GM19025 (cell line): ENCODE data around the gene MSRB3.
"Not testable (repeated sequence)": the region's sequence is repeated elsewhere in the genome, so short reads cannot be mapped to it uniquely, and the experiment has no call there.

Experiments
- ATAC-seq: cut with Tn5 transposase; IDR thresholded peaks from one replicate; pipeline ENCODE4 v1.9.1; 2021; ENCODE audit warnings: mild to moderate bottlenecking, low read depth, moderate library complexity; ENCODE audit not compliant: unreplicated experiment

Gene MSRB3

GRCh38 chr12:65444996-65445395, 166.5 kb downstream of the MSRB3 start:
- ATAC-seq: no peak

GRCh38 chr12:65446901-65447300, 168.4 kb downstream of the MSRB3 start:
- no peak for ATAC-seq

GRCh38 chr12:65449400-65449799, 170.9 kb downstream of the MSRB3 start:
- no peak for ATAC-seq

- ATAC-seq: no peak
These were observed 172.1 kb downstream of the MSRB3 start for GRCh38 chr12:65450625-65451024.

- no peak for ATAC-seq
These were observed 175.8 kb downstream of the MSRB3 start for GRCh38 chr12:65454115-65454787.

GRCh38 chr12:65457341-65457740, 178.9 kb downstream of the MSRB3 start:
- ATAC-seq: not testable (repeated sequence)

- no peak for ATAC-seq
These were observed 180.2 kb downstream of the MSRB3 start for GRCh38 chr12:65458718-65459117.

- no peak for ATAC-seq
These were observed 181.1 kb downstream of the MSRB3 start for GRCh38 chr12:65459545-65459944.

GRCh38 chr12:65460063-65460462, 181.6 kb downstream of the MSRB3 start:
- ATAC-seq: no peak

- ATAC-seq: no peak
These were observed 182.5 kb downstream of the MSRB3 start for GRCh38 chr12:65461017-65461416.

GRCh38 chr12:65462484-65462883, 184.0 kb downstream of the MSRB3 start:
- no peak for ATAC-seq

- no peak for ATAC-seq
These were observed 184.6 kb downstream of the MSRB3 start for GRCh38 chr12:65463082-65463481.

- no peak for ATAC-seq
These were observed 185.1 kb downstream of the MSRB3 start for GRCh38 chr12:65463611-65464010.

- ATAC-seq: no peak
These were observed 186.4 kb downstream of the MSRB3 start for GRCh38 chr12:65464930-65465329.

GRCh38 chr12:65465766-65466547, 187.5 kb downstream of the MSRB3 start:
- ATAC-seq: no peak

- no peak for ATAC-seq
These were observed 188.4 kb downstream of the MSRB3 start for GRCh38 chr12:65466911-65467310.

GRCh38 chr12:65470256-65470655, 191.8 kb downstream of the MSRB3 start:
- no peak for ATAC-seq

- ATAC-seq: no peak
These were observed 193.6 kb downstream of the MSRB3 start for GRCh38 chr12:65472079-65472478.

- no peak for ATAC-seq
These were observed 196.3 kb downstream of the MSRB3 start for GRCh38 chr12:65474831-65475230.

GRCh38 chr12:65477721-65478120, 199.2 kb downstream of the MSRB3 start:
- ATAC-seq: no peak

- not testable (repeated sequence) for ATAC-seq
These were observed 205.5 kb downstream of the MSRB3 start for GRCh38 chr12:65483891-65484516.

- ATAC-seq: no peak
These were observed 209.7 kb downstream of the MSRB3 start for GRCh38 chr12:65488197-65488596.
